NCI-H460 (cell line): Measurements from ENCODE around the gene PPM1A. TPM values are rescaled to one million over a fixed set of nuclear protein-coding genes. Genes with fewer than 3 reads are reported as not detected.

Source experiments
- DNase-seq: peaks from one replicate; pipeline ENCODE4 v3.0.0-alpha.2; 2016; ENCODE audit warnings: low read depth; ENCODE audit errors: extremely low read depth
- polyA plus RNA-seq: library from polyadenylated mRNA; depleted of rRNA; stranded (reverse); fragments of >200 nt; gene quantifications from 2 replicates; pipeline ENCODE4 v1.2.3, GENCODE V29; 2014; cell fraction: nucleus; rRNA removed
- total RNA-seq: library from RNA; depleted of rRNA; stranded (reverse); fragments of >200 nt; shearing (Covaris generic); gene quantifications from 2 replicates; pipeline ENCODE4 v1.2.3, GENCODE V29; 2014; rRNA removed

PPM1A gene
- total RNA-seq, result 38.7 and 43.8 TPM in 2 replicates
- polyA plus RNA-seq, result 19.6 and 21.1 TPM in 2 replicates

- DNase-seq, result peak; percentile 93
Measured at GRCh38 chr14:60248697-60249318, at the start of gene PPM1A. Gene PPM1A (plus strand): TSS chr14:60249221. CDS start chr14:60282704, 33,483 bp downstream.

DNA sequence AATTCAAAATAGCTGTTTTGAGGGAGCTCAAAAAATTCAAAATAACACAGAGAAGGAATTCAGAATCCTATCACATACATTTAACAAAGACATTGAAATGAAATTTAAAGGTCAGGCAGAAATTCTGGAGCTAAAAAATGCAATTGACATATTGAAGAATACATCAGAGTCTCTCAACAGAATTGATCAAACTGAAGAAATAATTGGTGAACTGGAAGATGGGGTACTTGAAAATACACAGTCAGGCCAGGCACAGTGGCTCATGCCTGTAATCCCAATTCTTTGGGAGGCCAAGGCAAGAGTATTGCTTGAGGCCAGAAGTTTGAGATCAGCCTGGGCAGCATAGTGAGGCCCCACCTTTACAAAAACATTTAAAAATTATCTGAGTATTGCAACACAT, 49.7 kb upstream of the PPM1A start:
- DNase-seq, result no peak

- DNase-seq, result no peak
Measured at GRCh38 chr14:60204104-60204842, 44.7 kb upstream of the PPM1A start.

DNA sequence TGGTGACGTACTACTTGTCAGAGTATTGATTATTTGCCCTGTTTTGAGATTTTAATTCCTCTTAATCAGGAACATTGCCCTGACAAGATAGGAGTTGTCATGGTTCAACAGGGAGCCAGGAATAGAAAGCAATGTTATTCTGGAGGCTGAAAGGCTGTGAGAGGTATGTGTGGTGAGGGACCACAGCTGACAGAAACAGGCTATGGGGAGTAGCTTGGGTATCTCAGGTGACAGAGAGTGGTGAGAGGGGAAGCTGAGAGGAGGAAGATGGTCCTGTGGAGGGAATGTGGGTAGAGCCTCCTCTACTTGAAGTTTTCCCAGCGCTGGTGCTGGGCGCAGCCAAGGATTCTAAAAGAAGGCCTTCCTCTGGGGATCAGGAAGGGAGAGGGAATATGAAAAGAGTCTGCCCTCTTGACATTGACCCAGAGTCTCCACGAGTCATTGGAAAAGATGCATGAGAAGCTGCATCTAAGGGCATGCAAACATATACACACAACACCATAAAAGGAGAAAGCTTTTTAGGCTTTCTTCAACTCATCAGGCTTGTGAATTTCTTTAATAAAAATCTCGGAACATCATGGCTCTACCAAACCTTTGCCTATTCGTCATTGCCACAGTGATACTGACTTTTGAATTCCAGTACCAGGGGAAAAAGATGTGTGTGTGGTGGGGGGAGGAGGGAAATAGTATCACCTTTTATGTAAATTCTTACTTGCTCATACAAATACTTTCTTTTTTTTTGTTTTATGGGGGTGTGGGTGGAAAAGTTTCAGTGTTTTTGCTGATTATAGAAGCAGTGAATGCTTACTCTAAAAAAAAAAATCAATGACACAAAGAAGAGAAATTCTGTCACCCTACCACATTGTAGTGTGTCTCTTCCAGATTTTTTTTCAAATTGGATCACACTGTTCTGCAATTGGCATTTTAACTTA, 43.9 kb upstream of the PPM1A start:
- no peak for DNase-seq

DNA sequence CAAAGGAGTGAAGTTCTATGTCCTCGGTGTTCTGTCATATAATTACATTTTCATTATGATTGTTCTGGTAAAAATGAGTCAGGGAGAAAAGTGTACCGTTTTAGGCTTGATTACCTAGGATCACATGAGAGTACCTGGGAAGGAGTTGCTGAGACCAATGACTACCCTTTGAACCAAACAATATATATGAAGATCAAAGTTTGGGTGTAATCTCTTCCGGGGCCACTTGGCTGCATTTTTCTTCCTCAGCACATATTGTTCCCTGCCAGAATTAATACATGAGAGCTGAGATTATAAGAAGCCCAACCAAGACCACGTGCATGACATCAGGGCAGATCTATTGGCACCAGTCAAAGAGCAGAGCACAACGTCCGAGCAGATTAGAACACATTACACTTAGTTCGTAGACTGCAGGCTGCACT, 42.8 kb upstream of the PPM1A start:
- DNase-seq, result no peak

GRCh38 chr14:60206837-60207533, 42.0 kb upstream of the PPM1A start:
- no peak for DNase-seq

- no peak for DNase-seq
Measured at GRCh38 chr14:60210703-60211102, 38.3 kb upstream of the PPM1A start.

- DNase-seq, result no peak
Measured at GRCh38 chr14:60211153-60211552, 37.9 kb upstream of the PPM1A start.

DNA sequence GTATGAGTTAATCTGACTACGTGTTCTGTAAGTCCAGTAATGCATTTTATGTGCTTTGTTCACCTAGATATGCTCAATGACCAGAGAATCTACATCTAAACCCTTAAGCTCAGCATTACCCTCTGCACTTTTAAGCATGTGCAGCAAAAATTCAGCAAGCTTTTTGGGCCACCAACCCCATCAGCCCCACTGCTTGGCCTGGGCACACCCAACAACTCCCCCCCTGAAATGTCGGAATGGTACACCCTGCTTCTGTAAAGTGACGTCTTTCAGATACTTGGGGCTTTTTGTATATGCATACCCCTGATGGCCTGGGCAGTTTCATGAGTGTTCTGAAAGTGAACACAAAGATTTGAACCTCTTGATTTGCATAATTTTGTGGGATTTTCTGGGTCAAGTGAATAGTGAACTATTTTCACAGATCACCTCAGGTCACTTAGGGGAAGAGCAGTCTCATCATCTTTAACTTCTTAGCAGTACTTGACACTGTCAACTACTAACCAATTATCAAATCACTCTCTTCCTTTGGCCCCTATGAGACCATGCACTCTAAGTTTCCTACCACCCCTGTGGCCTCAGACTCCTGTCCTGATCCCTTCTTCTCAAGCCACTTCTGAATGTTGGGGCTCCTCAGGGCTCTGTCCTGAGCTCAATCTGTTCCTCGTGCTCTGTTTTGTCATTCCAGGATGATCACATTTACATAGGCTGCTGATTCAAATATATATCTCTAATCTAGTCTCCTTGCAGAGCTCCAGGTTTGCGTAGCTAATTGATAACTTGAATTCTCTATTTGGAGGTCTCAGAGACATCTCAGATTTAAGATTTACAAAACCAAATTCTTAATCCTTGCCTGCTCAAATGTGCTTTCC, 36.3 kb upstream of the PPM1A start:
- no peak for DNase-seq

- no peak for DNase-seq
Measured at GRCh38 chr14:60214003-60214402, 35.0 kb upstream of the PPM1A start.

DNA sequence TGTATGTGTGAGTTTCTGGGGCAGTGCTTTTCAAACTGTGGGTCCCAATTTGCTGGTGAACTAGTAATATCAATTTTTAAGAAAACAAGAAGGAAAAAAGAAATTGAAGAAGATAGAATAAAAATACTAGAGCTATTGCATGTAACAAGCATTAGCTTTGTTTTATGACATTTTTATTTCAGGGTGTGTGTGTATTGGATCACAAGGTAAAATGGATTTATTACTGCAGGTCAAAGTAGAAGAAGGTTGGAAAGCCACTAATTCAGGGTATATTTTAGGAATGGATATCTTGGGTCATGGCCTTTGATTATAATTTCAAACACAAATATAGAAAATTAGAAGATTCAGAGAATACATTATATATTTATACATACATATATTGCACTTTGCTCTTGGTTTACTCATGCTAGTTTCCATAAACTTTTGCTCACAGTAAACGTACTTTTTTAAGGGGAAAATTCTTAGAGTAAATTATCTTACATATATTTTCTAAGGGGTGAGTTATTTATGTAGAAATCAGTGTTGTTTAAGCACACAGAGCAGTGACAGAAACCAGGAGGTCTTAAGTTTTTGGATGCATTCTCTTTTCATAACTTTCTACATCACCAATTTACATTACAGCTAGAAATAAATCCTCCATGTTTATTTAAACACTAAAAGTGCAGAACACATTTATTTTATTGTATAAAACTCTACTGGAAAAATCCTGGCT, 34.5 kb upstream of the PPM1A start:
- no peak for DNase-seq

DNA sequence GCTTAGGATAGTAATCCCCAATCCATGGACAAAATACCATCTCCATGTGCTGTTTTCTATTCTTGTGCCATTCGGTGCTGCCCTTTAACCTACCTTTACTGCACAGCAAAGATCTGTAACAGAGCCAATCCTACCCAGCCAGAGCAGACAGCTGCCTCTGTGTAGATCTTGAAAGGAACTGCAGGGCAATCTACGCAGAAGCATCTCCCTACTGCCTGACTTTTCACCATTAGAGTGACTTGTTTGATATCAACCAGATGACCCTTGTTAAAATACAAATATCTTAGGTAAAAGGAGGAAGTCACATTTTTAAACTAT, 33.9 kb upstream of the PPM1A start:
- DNase-seq, result no peak

DNA sequence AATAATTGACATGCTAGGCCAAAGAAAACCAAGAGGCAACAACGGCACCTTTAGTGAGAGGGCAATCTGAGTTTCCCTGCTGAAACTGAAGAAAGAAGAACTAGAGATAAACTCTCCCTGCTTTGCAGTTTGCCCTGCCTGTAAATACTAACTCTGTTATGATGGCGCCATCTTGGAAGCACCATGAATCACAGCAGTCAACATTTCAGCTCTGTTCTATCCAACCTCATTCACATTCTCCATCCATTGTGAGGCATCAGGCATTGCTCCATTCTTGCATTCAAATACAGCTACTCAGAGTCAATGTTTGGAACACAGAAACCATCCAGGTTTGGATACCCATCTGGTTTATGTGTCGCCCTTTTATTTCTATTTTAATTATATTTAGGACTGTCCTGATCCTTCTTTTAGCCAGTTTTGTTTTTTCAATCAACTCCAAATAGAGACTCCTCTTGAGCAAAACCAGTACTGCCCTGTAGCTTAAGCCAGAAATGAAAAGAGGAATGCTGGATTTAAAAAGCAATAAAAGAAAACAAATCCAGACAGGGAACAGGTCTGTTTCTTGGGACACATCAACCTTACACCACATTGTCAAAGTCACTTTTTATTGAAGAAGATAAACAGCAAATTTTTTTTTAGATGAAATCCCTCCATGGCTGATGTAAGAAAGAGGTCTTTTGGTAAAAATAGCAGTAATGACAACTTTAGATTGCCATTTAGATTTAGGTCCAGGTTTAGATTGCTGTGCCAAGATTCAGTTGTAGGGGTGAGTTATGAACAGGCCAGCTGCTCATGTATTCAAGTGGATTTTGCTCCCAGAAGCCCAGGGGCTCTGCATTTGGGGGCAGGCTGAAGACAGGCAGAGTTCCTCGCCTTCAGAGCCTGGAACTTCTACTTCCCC, 33.3 kb upstream of the PPM1A start:
- no peak for DNase-seq

GRCh38 chr14:60217713-60218112, 31.3 kb upstream of the PPM1A start:
- DNase-seq, result no peak

GRCh38 chr14:60220084-60220483, 28.9 kb upstream of the PPM1A start:
- DNase-seq, result no peak

- no peak for DNase-seq
Measured at GRCh38 chr14:60220917-60221316, 28.1 kb upstream of the PPM1A start.

- no peak for DNase-seq
Measured at GRCh38 chr14:60221457-60221856, 27.6 kb upstream of the PPM1A start.

DNA sequence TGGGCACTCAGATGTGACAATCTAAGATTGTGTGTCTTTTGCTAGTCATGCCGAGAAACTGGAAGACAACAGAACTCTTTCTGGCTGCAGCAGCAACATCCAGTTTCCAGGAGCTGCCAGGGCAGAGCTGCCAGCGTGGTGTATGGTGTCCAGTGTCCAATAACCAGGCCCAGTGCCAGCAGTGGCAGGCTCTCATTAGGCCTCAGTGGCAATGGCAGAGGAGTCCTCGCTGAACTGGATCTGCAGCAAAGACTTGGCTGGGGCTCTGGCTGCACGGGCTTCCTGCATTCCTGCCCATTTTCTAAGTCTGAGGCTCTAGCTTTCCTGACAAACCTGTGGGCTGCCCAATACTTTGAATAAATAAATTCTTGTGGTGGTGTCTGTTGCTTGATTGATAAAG, 26.2 kb upstream of the PPM1A start:
- DNase-seq, result no peak
